HCT116 (cell line): Measurements from ENCODE around the gene CSTF3. TPM values are rescaled to one million over a fixed set of nuclear protein-coding genes. Genes with fewer than 3 reads are reported as not detected.
A peak's percentile ranks its signal among the peaks of the same experiment; 100 is the strongest.

Source experiments
- ATAC-seq: fragments of 200-7000 bp; cut with Tn5 transposase; 2 replicates; pipeline ENCODE4 v1.9.1; 2020; ENCODE audit warnings: mild to moderate bottlenecking, moderate library complexity
- BruUV-seq: library from RNA; stranded (reverse); fragments of 400-500 nt; replicated peaks from 2 replicates; lab custom pipeline; 2021; lab: Mats Ljungman, UMichigan
- CTCF ChIA-PET: fragments of 300-600 bp; sonication (Branson Sonifier 250); formaldehyde crosslinking; loops from one replicate; lab custom pipeline; 2021; ENCODE audit warnings: antibody characterized with exemption; lab: Charles Lee
- POLR2A ChIA-PET: fragments of 300-600, 350-600 bp; sonication (Branson Sonifier 250); formaldehyde crosslinking; loops from one replicate; lab custom pipeline; 2021; ENCODE audit warnings: antibody characterized with exemption; lab: Charles Lee
- RAD21 ChIA-PET, 2 experiments: fragments of 300-600 bp; sonication (Branson Sonifier 250); formaldehyde crosslinking; loops; one replicate each; lab custom pipeline; 2023; ENCODE audit warnings: low total read pairs in 2 of 2; ENCODE audit not compliant: uncharacterized antibody in 2 of 2, unreplicated experiment in 2 of 2, low non-redundant PET in 1 of 2; lab: Charles Lee
- DNase-seq: peaks from one replicate; pipeline ENCODE4 v3.0.0-alpha.2; 2010; ENCODE audit warnings: low read depth, low spot score
- H2AFZ ChIP-seq: fragments of 200-600 bp; shearing (Covaris generic), sonication (generic); 2 replicates; pipeline ENCODE4 v1.6.1; 2017; ENCODE audit warnings: low read depth, mixed run types, mixed read lengths, antibody characterized with exemption, low read length; ENCODE audit not compliant: poor library complexity, severe bottlenecking
- H3K27ac ChIP-seq: 2 replicates; pipeline ENCODE4 v1.5.1; 2012; ENCODE audit warnings: low read depth, low read length
- H3K27me3 ChIP-seq: fragments of 200-600 bp; sonication (generic); 2 replicates; pipeline ENCODE4 v1.6.1; 2016; ENCODE audit warnings: mixed run types, low read length, mixed read lengths; ENCODE audit not compliant: insufficient read depth
- H3K36me3 ChIP-seq, 2 experiments: fragments of 200-500 bp in 1 of 2; fragments of 200-600 bp in 1 of 2; sonication (Bioruptor generic) in 1 of 2; sonication (generic) in 1 of 2; 2 replicates each; pipeline versions ENCODE4 v1.5.1 to v1.6.1; 2014 to 2016; ENCODE audit warnings: low read length in 2 of 2, inconsistent platforms in 1 of 2, mixed read lengths in 1 of 2, mixed run types in 1 of 2; ENCODE audit not compliant: insufficient read depth in 2 of 2, control insufficient read depth in 1 of 2
- H3K4me1 ChIP-seq, 2 experiments: fragments of 200-600 bp in 1 of 2; sonication (generic) in 1 of 2; 2 replicates each; pipeline versions ENCODE4 v1.5.1 to v1.6.1; 2012 to 2017; ENCODE audit warnings: low read length in 2 of 2, inconsistent platforms in 1 of 2, mild to moderate bottlenecking in 1 of 2, mixed read lengths in 1 of 2, mixed run types in 1 of 2, moderate library complexity in 1 of 2; ENCODE audit not compliant: insufficient read depth in 2 of 2, control insufficient read depth in 1 of 2
- H3K4me2 ChIP-seq: fragments of 200-600 bp; sonication (generic); 2 replicates; pipeline ENCODE4 v1.6.1; 2017; ENCODE audit warnings: mixed run types, low read length, mixed read lengths
- H3K4me3 ChIP-seq, 2 experiments: fragments of 200-600 bp in 1 of 2; sonication (generic) in 1 of 2; replicated peaks in 1 of 2; 2 replicates each; pipeline ENCODE4 v1.5.1; 2011 to 2016; ENCODE audit warnings: low read length in 2 of 2, control low read depth in 1 of 2, low read depth in 1 of 2, mild to moderate bottlenecking in 1 of 2, mixed read lengths in 1 of 2, mixed run types in 1 of 2
- H3K79me2 ChIP-seq: fragments of 200-600 bp; sonication (generic); 2 replicates; pipeline ENCODE4 v1.6.1; 2017; ENCODE audit warnings: mild to moderate bottlenecking, mixed run types, low read length, moderate library complexity, mixed read lengths; ENCODE audit not compliant: insufficient read depth
- H3K9ac ChIP-seq: fragments of 200-600 bp; sonication (generic); 2 replicates; pipeline ENCODE4 v1.6.1; 2016; ENCODE audit warnings: low read length, mixed read lengths
- H3K9me2 ChIP-seq: fragments of 200-600 bp; sonication (generic), shearing (Covaris generic); 2 replicates; pipeline ENCODE4 v1.6.1; 2017; ENCODE audit warnings: mixed run types, mild to moderate bottlenecking, moderate library complexity; ENCODE audit not compliant: insufficient read depth
- H3K9me3 ChIP-seq, 2 experiments: fragments of 200-500 bp in 1 of 2; fragments of 200-600 bp in 1 of 2; sonication (Bioruptor generic) in 1 of 2; sonication (generic) in 1 of 2; 2 replicates each; pipeline ENCODE4 v1.6.1; 2014 to 2017; ENCODE audit warnings: low read length in 2 of 2, mixed read lengths in 2 of 2, inconsistent platforms in 1 of 2, low read depth in 1 of 2, mild to moderate bottlenecking in 1 of 2, mixed run types in 1 of 2, moderate library complexity in 1 of 2; ENCODE audit not compliant: control insufficient read depth in 1 of 2, insufficient read depth in 1 of 2
- H4K20me1 ChIP-seq: fragments of 200-600 bp; sonication (generic), shearing (Covaris generic); 2 replicates; pipeline ENCODE4 v1.6.1; 2017; ENCODE audit warnings: mixed run types, mild to moderate bottlenecking, moderate library complexity; ENCODE audit not compliant: insufficient read depth
- ATF3 ChIP-seq: IDR thresholded peaks from 2 replicates; pipeline ENCODE4 v1.6.1; 2012
- CEBPB ChIP-seq: IDR thresholded peaks from 2 replicates; pipeline ENCODE4 v1.6.1; 2012; ENCODE audit warnings: low read depth
- EGR1 ChIP-seq: IDR thresholded peaks from 2 replicates; pipeline ENCODE4 v1.6.1; 2012; ENCODE audit warnings: low read depth
- FOSL1 ChIP-seq: IDR thresholded peaks from 2 replicates; pipeline ENCODE4 v1.6.1; 2012; ENCODE audit warnings: low read depth
- POLR2A ChIP-seq: IDR thresholded peaks from 2 replicates; pipeline ENCODE4 v1.7.0; 2011; ENCODE audit warnings: borderline replicate concordance; ENCODE audit not compliant: insufficient read depth, insufficient read length; ENCODE audit errors: extremely low read depth
- POLR2AphosphoS5 ChIP-seq: IDR thresholded peaks from 2 replicates; pipeline ENCODE4 v1.6.1; 2011; ENCODE audit warnings: mild to moderate bottlenecking, low read depth, low read length, moderate library complexity
- SIN3A ChIP-seq: IDR thresholded peaks from 2 replicates; pipeline ENCODE4 v1.6.1; 2012; ENCODE audit warnings: low read depth
- TCF7L2 ChIP-seq: IDR thresholded peaks from 2 replicates; pipeline ENCODE4 v1.7.0; 2011; ENCODE audit warnings: borderline replicate concordance, inconsistent platforms; ENCODE audit not compliant: insufficient read depth, insufficient read length; ENCODE audit errors: extremely low read depth
- YY1 ChIP-seq: IDR thresholded peaks from 2 replicates; pipeline ENCODE4 v1.6.1; 2011; ENCODE audit warnings: low read length, low read depth, moderate library complexity, mild to moderate bottlenecking; ENCODE audit not compliant: insufficient replicate concordance; ENCODE audit errors: extremely low read depth
- ZFX ChIP-seq: fragments of 450-650 bp; IDR thresholded peaks from 2 replicates; pipeline ENCODE4 v1.6.1; 2017
- intact Hi-C: fragments of 100-400 bp; cut with micrococcal nuclease; formaldehyde crosslinking; loops from 2 replicates; pipeline ENCODE4 v1.10.0; 2022
- total RNA-seq: library from RNA; stranded (reverse); gene quantifications from one replicate; pipeline ENCODE4 v1.2.1, GENCODE V29; 2021; ENCODE audit not compliant: unreplicated experiment
- TF ChIP-seq, protein P1 (sequence below): IDR thresholded peaks from 2 replicates; pipeline ENCODE4 v1.6.1; 2012

Gene CSTF3
- total RNA-seq, 1 experiment from 2014 or later, result 39.3 TPM

DNA sequence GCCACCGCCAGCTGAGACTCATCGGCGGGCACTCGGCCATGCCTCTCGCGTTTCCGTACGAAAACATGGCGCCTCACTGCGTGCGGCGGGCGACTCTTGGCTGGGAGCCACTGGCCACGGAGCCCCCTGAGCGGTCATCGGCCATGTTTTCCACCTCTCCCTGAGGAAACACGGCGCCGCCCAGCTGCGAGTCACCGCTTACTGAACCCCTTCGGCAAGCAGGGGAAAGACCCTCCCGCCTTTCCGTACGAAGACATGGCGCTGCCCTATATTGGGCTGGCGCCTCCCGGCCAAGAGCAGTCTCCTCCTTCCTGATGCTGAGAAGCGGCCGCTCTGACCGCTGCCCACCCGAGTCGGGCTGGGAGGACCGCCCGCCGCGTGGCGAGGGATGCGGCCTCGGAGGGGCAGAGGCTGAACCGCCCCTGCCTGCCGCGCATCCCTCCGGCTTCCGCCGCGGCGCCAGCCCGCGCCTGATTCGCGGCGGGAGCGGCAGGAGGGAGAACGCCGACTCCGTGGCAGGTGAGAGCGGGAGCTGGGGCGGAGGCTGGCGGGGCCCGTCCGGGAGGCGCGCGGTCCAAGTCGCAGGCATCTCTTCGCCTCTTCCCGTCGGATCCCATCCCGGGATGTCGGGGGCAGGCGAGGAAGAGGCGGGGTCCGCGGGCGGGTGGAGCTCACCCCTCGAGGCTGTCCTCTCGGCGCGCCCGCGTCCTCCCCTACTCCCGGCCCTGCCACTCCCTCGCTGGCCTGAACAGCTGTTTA, 121.8 kb downstream of the CSTF3 start, which contains the start of gene TCP11L1:
Gene TCP11L1, plus strand, starts transcription at position 299 of the 759 bp plus-strand sequence. CDS start 4,202 bp downstream, outside the sequence.
- BruUV-seq, result no TSS peak
- Histone ChIP-seq H3K9me2 (no peaks in the 10 kb centered on the region), H4K20me1 (no peaks in the 10 kb centered on the region), H3K4me1 (peaks cover 2 to 29% of the 10 kb centered on the region in 2 experiments; a peak in 2 of 4 replicates), H3K4me3 (peak within 1 kb of the TSS; percentile 75 to 77), H2AFZ (peak within 1 kb of the TSS; percentile 94), H3K9me3 (no peaks in the 10 kb centered on the region), H3K27ac (peak within 1 kb of the TSS; percentile 89), H3K9ac (peak within 1 kb of the TSS; percentile 74), H3K36me3 (no peaks in the 10 kb centered on the region), H3K4me2 (peak within 1 kb of the TSS; percentile 87), H3K27me3 (no peaks in the 10 kb centered on the region), H3K79me2 (no peaks in the 10 kb centered on the region)
- intact Hi-C loops, result no loop called here
- DNase-seq (peak; percentile 78), ATAC-seq (peak; percentile 84)
- TF ChIP-seq CEBPB (no peak), SIN3A (peak; percentile 25; the same call in 1 of the 2 replicates), ZFX (peak; percentile 72), EGR1 (peak; percentile 87), POLR2AphosphoS5 (peak; percentile 10; the same call in 1 of the 2 replicates), TCF7L2 (peak; percentile 30), YY1 (peak; percentile 96), FOSL1 (no peak), ATF3 (no peak), POLR2A (peak; percentile 23)
- TF ChIP-seq, protein P1, sequence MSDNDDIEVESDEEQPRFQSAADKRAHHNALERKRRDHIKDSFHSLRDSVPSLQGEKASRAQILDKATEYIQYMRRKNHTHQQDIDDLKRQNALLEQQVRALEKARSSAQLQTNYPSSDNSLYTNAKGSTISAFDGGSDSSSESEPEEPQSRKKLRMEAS, result peak; percentile 82
- ChIA-PET RAD21 (no interaction called here), CTCF (interaction anchor here (0.9 to 1.2 kb wide), 2 partner anchors 22 to 26 kb away, joined by 3 read pairs; no protein-coding TSS in a partner anchor), POLR2A (interaction anchor here (0.7 to 1.9 kb wide), 4 partner anchors 14 to 24 kb away, joined by 3 to 8 read pairs (median 4); partner anchors contain the start of gene DEPDC7)
